ENCODE measurements around the gene PFKFB3. TPM values are rescaled to one million over a fixed set of nuclear protein-coding genes. Genes with fewer than 3 reads are reported as not detected.

Gene PFKFB3
- total RNA-seq, 1 donor from 2014 or later, result 28.8 TPM

DNA sequence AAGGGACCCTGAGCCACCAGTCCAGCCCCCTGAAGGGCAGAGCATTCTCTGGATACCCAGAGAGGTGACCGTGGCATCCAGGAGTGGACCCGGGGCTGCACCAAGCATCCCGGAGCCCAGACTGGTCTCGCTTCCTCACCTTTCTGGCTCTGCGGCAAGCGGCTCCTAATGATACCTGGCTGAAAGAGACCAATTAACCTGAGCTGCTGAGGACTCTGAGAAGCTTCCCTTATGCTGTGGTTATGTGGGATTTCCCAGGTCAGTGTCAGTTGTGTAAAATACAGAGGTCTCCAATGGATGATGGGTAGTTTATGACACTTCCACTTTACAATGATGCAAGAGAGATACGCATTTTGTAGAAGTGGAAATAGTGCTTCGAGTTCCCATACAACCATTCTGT, 51.5 kb downstream of the PFKFB3 start:
- Histone ChIP-seq H3K36me3 (no peaks in the 10 kb centered on the region), H2AFZ (replicated peaks) (no peak overlapping the region), H3K4me2 (no peak overlapping the region), H3F3A (ENCODE audit: low read depth) (no peaks in the 10 kb centered on the region), H4K20me1 (ENCODE audit: low read depth) (no peaks in the 10 kb centered on the region), H3K79me2 (ENCODE audit: low read depth) (no peaks in the 10 kb centered on the region), H3K9me3 (ENCODE audit: low read depth) (no peaks in the 10 kb centered on the region), H3K27ac (no peak overlapping the region), H3K4me3 (no peak overlapping the region), H3K27me3 (no peaks in the 10 kb centered on the region), H3K9ac (no peak overlapping the region), H3K4me1 (no peaks in the 10 kb centered on the region)
- no peak for DNase-seq (ENCODE audit: low spot score)
- H3K4me3 Mint-ChIP-seq, result no peak overlapping the region
- H3K27ac Mint-ChIP-seq, result no peak overlapping the region
- TF ChIP-seq EZH2phosphoT487 (IDR thresholded peaks at IDR 0.05) (no peak), EZH2 (IDR thresholded peaks at IDR 0.05) (no peak)
- TF ChIP-seq, protein P1, sequence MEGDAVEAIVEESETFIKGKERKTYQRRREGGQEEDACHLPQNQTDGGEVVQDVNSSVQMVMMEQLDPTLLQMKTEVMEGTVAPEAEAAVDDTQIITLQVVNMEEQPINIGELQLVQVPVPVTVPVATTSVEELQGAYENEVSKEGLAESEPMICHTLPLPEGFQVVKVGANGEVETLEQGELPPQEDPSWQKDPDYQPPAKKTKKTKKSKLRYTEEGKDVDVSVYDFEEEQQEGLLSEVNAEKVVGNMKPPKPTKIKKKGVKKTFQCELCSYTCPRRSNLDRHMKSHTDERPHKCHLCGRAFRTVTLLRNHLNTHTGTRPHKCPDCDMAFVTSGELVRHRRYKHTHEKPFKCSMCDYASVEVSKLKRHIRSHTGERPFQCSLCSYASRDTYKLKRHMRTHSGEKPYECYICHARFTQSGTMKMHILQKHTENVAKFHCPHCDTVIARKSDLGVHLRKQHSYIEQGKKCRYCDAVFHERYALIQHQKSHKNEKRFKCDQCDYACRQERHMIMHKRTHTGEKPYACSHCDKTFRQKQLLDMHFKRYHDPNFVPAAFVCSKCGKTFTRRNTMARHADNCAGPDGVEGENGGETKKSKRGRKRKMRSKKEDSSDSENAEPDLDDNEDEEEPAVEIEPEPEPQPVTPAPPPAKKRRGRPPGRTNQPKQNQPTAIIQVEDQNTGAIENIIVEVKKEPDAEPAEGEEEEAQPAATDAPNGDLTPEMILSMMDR (IDR thresholded peaks at IDR 0.05), result no peak
- H3K4me1 Mint-ChIP-seq, result peaks cover 16% of the 10 kb centered on the region
- H3K9me3 Mint-ChIP-seq, result no peaks in the 10 kb centered on the region
- H3K27me3 Mint-ChIP-seq (ENCODE audit: insufficient read depth, low read depth), result peaks cover 3% of the 10 kb centered on the region
- peaks cover 10% of the 10 kb centered on the region for H3K36me3 Mint-ChIP-seq

DNA sequence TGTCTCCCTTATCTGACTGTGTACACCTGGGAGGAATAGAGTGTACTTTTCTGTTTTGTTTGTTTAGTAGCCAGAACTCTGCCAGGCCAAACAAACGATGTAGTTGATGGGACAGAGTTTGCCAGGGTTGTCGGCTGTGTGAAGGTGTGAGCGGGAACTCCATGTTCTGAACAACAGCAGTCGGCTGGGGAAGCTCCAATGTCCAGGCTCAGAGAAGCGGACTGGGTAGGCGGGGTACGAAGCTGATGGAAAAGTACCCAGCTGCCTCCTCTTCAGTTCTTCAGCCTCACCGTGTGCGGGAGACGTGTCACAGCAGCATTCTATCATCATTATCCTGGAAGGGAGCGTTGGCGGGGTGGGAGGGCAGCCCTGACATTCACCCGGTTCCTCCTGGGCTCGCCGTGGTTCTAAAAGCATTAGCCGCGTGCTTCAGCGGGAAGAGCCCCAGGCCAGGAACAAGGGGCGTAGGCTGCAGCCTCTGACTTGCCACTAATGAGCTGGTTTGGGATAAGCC, 52.9 kb downstream of the PFKFB3 start:
- no peak for DNase-seq (ENCODE audit: low spot score)
- H3K9ac ChIP-seq, result no peak overlapping the region
- peaks cover 3% of the 10 kb centered on the region for H3K27me3 Mint-ChIP-seq (ENCODE audit: insufficient read depth, low read depth)
- H3K79me2 ChIP-seq (ENCODE audit: low read depth), result no peaks in the 10 kb centered on the region
- H3K27ac Mint-ChIP-seq, result no peak overlapping the region
- TF ChIP-seq EZH2 (IDR thresholded peaks at IDR 0.05) (no peak), EZH2phosphoT487 (IDR thresholded peaks at IDR 0.05) (no peak)
- TF ChIP-seq, protein P1 (IDR thresholded peaks at IDR 0.05), result no peak
- H3K4me1 ChIP-seq, result no peaks in the 10 kb centered on the region
- H3K4me3 ChIP-seq, result no peak overlapping the region
- no peak overlapping the region for H3K4me2 ChIP-seq
- H3K4me3 Mint-ChIP-seq, result no peak overlapping the region
- no peak overlapping the region for H3K27ac ChIP-seq
- no peaks in the 10 kb centered on the region for H4K20me1 ChIP-seq (ENCODE audit: low read depth)
- no peaks in the 10 kb centered on the region for H3K36me3 ChIP-seq
- H3K36me3 Mint-ChIP-seq, result peaks cover 10% of the 10 kb centered on the region
- peaks cover 16% of the 10 kb centered on the region for H3K4me1 Mint-ChIP-seq
- no peaks in the 10 kb centered on the region for H3K27me3 ChIP-seq
- no peaks in the 10 kb centered on the region for H3K9me3 ChIP-seq (ENCODE audit: low read depth)
- H2AFZ ChIP-seq (replicated peaks), result no peak overlapping the region
- H3K9me3 Mint-ChIP-seq, result peaks cover 3% of the 10 kb centered on the region
- no peaks in the 10 kb centered on the region for H3F3A ChIP-seq (ENCODE audit: low read depth)

DNA sequence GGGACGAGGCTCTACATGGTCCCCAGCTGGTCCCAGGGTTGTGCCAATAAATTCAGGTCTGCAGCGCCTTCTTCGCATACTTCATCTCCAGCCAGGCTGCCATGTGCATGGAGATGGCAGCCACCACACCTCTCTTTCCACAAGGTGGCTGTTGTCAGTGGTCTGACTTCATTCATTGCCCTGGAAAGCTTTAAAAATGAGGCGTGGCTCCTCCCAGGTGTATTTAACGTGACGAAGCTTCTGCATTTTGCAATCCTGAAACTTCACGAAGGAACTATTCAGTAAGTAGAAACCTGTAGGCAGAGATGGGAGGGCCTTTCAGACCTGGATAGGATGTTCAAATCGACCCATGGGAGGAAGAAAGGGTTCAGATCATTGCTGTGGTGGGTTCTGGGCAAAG, 53.7 kb downstream of the PFKFB3 start:
- peaks cover 14% of the 10 kb centered on the region for H3K36me3 Mint-ChIP-seq
- Histone ChIP-seq H3K4me2 (no peak overlapping the region), H3K9me3 (ENCODE audit: low read depth) (no peaks in the 10 kb centered on the region), H3K36me3 (no peaks in the 10 kb centered on the region), H3K4me3 (no peak overlapping the region), H3K4me1 (no peaks in the 10 kb centered on the region), H3K79me2 (ENCODE audit: low read depth) (no peaks in the 10 kb centered on the region), H3K27me3 (no peaks in the 10 kb centered on the region), H3K9ac (no peak overlapping the region), H3K27ac (no peak overlapping the region), H2AFZ (replicated peaks) (no peak overlapping the region), H3F3A (ENCODE audit: low read depth) (no peaks in the 10 kb centered on the region), H4K20me1 (ENCODE audit: low read depth) (no peaks in the 10 kb centered on the region)
- H3K27me3 Mint-ChIP-seq (ENCODE audit: insufficient read depth, low read depth), result peaks cover 3% of the 10 kb centered on the region
- H3K27ac Mint-ChIP-seq, result no peak overlapping the region
- peaks cover 11% of the 10 kb centered on the region for H3K9me3 Mint-ChIP-seq
- H3K4me3 Mint-ChIP-seq, result no peak overlapping the region
- peaks cover 16% of the 10 kb centered on the region for H3K4me1 Mint-ChIP-seq
- no peak for DNase-seq (ENCODE audit: low spot score)
- TF ChIP-seq EZH2phosphoT487 (IDR thresholded peaks at IDR 0.05), result no peak
- TF ChIP-seq EZH2 (IDR thresholded peaks at IDR 0.05), result no peak
- TF ChIP-seq, protein P1 (IDR thresholded peaks at IDR 0.05), result no peak

Data from neural progenitor cell (in vitro differentiated cells).